Astrocyte (in vitro differentiated cells and primary cell): ENCODE data around the gene TYR. TPM values are rescaled to one million over a fixed set of nuclear protein-coding genes. Genes with fewer than 3 reads are reported as not detected.

ENCODE experiments used
- DNase-seq: peaks from one replicate; pipeline ENCODE4 v3.0.0-alpha.2; 2010; ENCODE audit warnings: low read depth
- FAIRE-seq: peaks from 2 replicates; lab custom pipeline; 2011; peaks lifted over from hg19 to GRCh38; lab: Jason Lieb, UNC
- H2AFZ ChIP-seq: 2 replicates; pipeline ENCODE4 v1.6.0; 2012; ENCODE audit warnings: low read depth, low read length, inconsistent platforms
- H3K27ac ChIP-seq: 2 replicates; pipeline ENCODE4 v1.5.1; 2011; ENCODE audit warnings: low read depth, low read length, inconsistent platforms
- H3K27me3 ChIP-seq: 2 replicates; pipeline ENCODE4 v1.6.0; 2011; ENCODE audit warnings: low read length, inconsistent platforms; ENCODE audit not compliant: insufficient read depth
- H3K36me3 ChIP-seq: 2 replicates; pipeline ENCODE4 v1.5.1; 2011; ENCODE audit warnings: low read length, inconsistent platforms; ENCODE audit not compliant: insufficient read depth
- H3K4me1 ChIP-seq: 2 replicates; pipeline ENCODE4 v1.5.1; 2011; ENCODE audit warnings: low read length, inconsistent platforms; ENCODE audit not compliant: insufficient read depth
- H3K4me2 ChIP-seq: 2 replicates; pipeline ENCODE4 v1.6.0; 2012; ENCODE audit warnings: low read length, inconsistent platforms
- H3K4me3 ChIP-seq: 2 replicates; pipeline ENCODE4 v1.5.1; 2011; ENCODE audit warnings: low read depth, mild to moderate bottlenecking, low read length, inconsistent platforms; ENCODE audit not compliant: insufficient read depth
- H3K79me2 ChIP-seq: 2 replicates; pipeline ENCODE4 v1.6.0; 2012; ENCODE audit warnings: mild to moderate bottlenecking, low read length, inconsistent platforms; ENCODE audit not compliant: insufficient read depth
- H3K9ac ChIP-seq: 2 replicates; pipeline ENCODE4 v1.6.0; 2012; ENCODE audit warnings: mild to moderate bottlenecking, low read length, inconsistent platforms
- H3K9me3 ChIP-seq: 2 replicates; pipeline ENCODE4 v1.5.1; 2012; ENCODE audit warnings: low read depth, mild to moderate bottlenecking, low read length, inconsistent platforms; ENCODE audit not compliant: insufficient read depth
- H4K20me1 ChIP-seq: 2 replicates; pipeline ENCODE4 v1.6.0; 2012; ENCODE audit warnings: low read length, inconsistent platforms; ENCODE audit not compliant: insufficient read depth
- H3K27ac Mint-ChIP-seq: one replicate; pipeline ENCODE4 v1.8.0; 2021; ENCODE audit warnings: mild to moderate bottlenecking, mixed read lengths; ENCODE audit not compliant: unreplicated experiment
- H3K27me3 Mint-ChIP-seq: one replicate; pipeline ENCODE4 v1.8.0; 2021; ENCODE audit warnings: low read depth, mixed read lengths; ENCODE audit not compliant: unreplicated experiment
- H3K36me3 Mint-ChIP-seq: one replicate; pipeline ENCODE4 v1.8.0; 2021; ENCODE audit warnings: low read depth, mixed read lengths; ENCODE audit not compliant: unreplicated experiment
- H3K4me1 Mint-ChIP-seq: one replicate; pipeline ENCODE4 v1.8.0; 2021; ENCODE audit warnings: low read depth, mixed read lengths; ENCODE audit not compliant: unreplicated experiment
- H3K4me3 Mint-ChIP-seq: one replicate; pipeline ENCODE4 v1.8.0; 2021; ENCODE audit warnings: mild to moderate bottlenecking, moderate library complexity, mixed read lengths; ENCODE audit not compliant: unreplicated experiment
- H3K9me3 Mint-ChIP-seq: one replicate; pipeline ENCODE4 v1.8.0; 2021; ENCODE audit warnings: mild to moderate bottlenecking, mixed read lengths; ENCODE audit not compliant: unreplicated experiment
- EZH2 ChIP-seq: IDR thresholded peaks from 2 replicates; pipeline ENCODE4 v1.6.1; 2012; ENCODE audit warnings: mild to moderate bottlenecking, low read length, inconsistent platforms; ENCODE audit not compliant: insufficient read depth
- total RNA-seq: library from RNA; stranded (reverse); gene quantifications from 2 replicates; pipeline ENCODE4 v1.2.1, GENCODE V29; 2021
- TF ChIP-seq, protein P1 (sequence below): IDR thresholded peaks from 2 replicates; pipeline ENCODE4 v1.5.1; 2011; ENCODE audit warnings: low read depth, mild to moderate bottlenecking, inconsistent platforms, low read length, moderate library complexity; ENCODE audit not compliant: insufficient read depth

Gene TYR
- total RNA-seq, 1 donor from 2014 or later = not detected

GRCh38 chr11:89168396-89168795 is 9.3 kb upstream of the TYR start:
- no peak overlapping the region for H3K9ac ChIP-seq
- Mint-ChIP-seq H3K27ac (no peak overlapping the region), H3K9me3 (no peaks in the 10 kb centered on the region), H3K36me3 (no peaks in the 10 kb centered on the region), H3K4me3 (no peak overlapping the region), H3K4me1 (no peaks in the 10 kb centered on the region), H3K27me3 (no peaks in the 10 kb centered on the region)
- no peaks in the 10 kb centered on the region for H3K79me2 ChIP-seq
- H3K36me3 ChIP-seq = no peaks in the 10 kb centered on the region
- H3K4me2 ChIP-seq = no peak overlapping the region
- no peaks in the 10 kb centered on the region for H3K9me3 ChIP-seq
- no peaks in the 10 kb centered on the region for H3K27me3 ChIP-seq
- no peak overlapping the region for H2AFZ ChIP-seq
- no peak for FAIRE-seq
- no peak for DNase-seq
- TF ChIP-seq, protein P1, sequence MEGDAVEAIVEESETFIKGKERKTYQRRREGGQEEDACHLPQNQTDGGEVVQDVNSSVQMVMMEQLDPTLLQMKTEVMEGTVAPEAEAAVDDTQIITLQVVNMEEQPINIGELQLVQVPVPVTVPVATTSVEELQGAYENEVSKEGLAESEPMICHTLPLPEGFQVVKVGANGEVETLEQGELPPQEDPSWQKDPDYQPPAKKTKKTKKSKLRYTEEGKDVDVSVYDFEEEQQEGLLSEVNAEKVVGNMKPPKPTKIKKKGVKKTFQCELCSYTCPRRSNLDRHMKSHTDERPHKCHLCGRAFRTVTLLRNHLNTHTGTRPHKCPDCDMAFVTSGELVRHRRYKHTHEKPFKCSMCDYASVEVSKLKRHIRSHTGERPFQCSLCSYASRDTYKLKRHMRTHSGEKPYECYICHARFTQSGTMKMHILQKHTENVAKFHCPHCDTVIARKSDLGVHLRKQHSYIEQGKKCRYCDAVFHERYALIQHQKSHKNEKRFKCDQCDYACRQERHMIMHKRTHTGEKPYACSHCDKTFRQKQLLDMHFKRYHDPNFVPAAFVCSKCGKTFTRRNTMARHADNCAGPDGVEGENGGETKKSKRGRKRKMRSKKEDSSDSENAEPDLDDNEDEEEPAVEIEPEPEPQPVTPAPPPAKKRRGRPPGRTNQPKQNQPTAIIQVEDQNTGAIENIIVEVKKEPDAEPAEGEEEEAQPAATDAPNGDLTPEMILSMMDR = no peak
- no peak for TF ChIP-seq EZH2
- H3K4me3 ChIP-seq = no peak overlapping the region
- H3K4me1 ChIP-seq = no peaks in the 10 kb centered on the region
- H3K27ac ChIP-seq = no peak overlapping the region
- no peaks in the 10 kb centered on the region for H4K20me1 ChIP-seq

GRCh38 chr11:89175796-89176195 is 1.9 kb upstream of the TYR start:
- no peak overlapping the region for H3K27ac Mint-ChIP-seq
- no peaks in the 10 kb centered on the region for H3K36me3 ChIP-seq
- H3K9ac ChIP-seq = no peak overlapping the region
- no peak overlapping the region for H3K4me3 ChIP-seq
- no peak overlapping the region for H2AFZ ChIP-seq
- no peak for DNase-seq
- H3K9me3 Mint-ChIP-seq = no peaks in the 10 kb centered on the region
- H3K4me3 Mint-ChIP-seq = no peak overlapping the region
- FAIRE-seq = no peak
- H3K27me3 ChIP-seq = no peaks in the 10 kb centered on the region
- TF ChIP-seq, protein P1 = no peak
- TF ChIP-seq EZH2 = no peak
- H3K4me1 Mint-ChIP-seq = no peaks in the 10 kb centered on the region
- no peaks in the 10 kb centered on the region for H3K79me2 ChIP-seq
- H3K4me2 ChIP-seq = no peak overlapping the region
- H3K9me3 ChIP-seq = no peaks in the 10 kb centered on the region
- no peaks in the 10 kb centered on the region for H4K20me1 ChIP-seq
- no peak overlapping the region for H3K27ac ChIP-seq
- H3K36me3 Mint-ChIP-seq = no peaks in the 10 kb centered on the region
- no peaks in the 10 kb centered on the region for H3K27me3 Mint-ChIP-seq
- no peaks in the 10 kb centered on the region for H3K4me1 ChIP-seq

GRCh38 chr11:89176938-89177337 is 737 bp upstream of the TYR start:
- Histone ChIP-seq H3K4me2 (no peak overlapping the region), H3K27me3 (no peaks in the 10 kb centered on the region), H3K4me1 (no peaks in the 10 kb centered on the region), H3K27ac (no peak overlapping the region), H2AFZ (no peak overlapping the region), H3K9me3 (no peaks in the 10 kb centered on the region), H3K79me2 (no peaks in the 10 kb centered on the region), H3K9ac (no peak overlapping the region), H3K36me3 (no peaks in the 10 kb centered on the region), H4K20me1 (no peaks in the 10 kb centered on the region), H3K4me3 (no peak overlapping the region)
- Mint-ChIP-seq H3K9me3 (no peaks in the 10 kb centered on the region), H3K4me1 (no peaks in the 10 kb centered on the region), H3K36me3 (no peaks in the 10 kb centered on the region), H3K27ac (no peak overlapping the region), H3K27me3 (no peaks in the 10 kb centered on the region), H3K4me3 (no peak overlapping the region)
- DNase-seq (no peak), FAIRE-seq (no peak)
- TF ChIP-seq, protein P1 = no peak
- no peak for TF ChIP-seq EZH2
